GM23248 (cell line): ENCODE data around the gene CD96. TPM values are rescaled to one million over a fixed set of nuclear protein-coding genes. Genes with fewer than 3 reads are reported as not detected.

Experiments used
- DNase-seq: peaks from one replicate; pipeline ENCODE4 v3.0.0-alpha.2; 2015
- H2AFZ ChIP-seq: fragments of 200-600 bp; sonication (generic); 2 replicates; pipeline ENCODE4 v1.6.1; 2016; ENCODE audit warnings: antibody characterized with exemption
- H3F3A ChIP-seq: fragments of 200-600 bp; sonication (generic); 2 replicates; pipeline ENCODE4 v1.6.1; 2016; ENCODE audit warnings: mild to moderate bottlenecking, antibody characterized with exemption, mixed run types; ENCODE audit not compliant: insufficient read depth
- H3K27ac ChIP-seq: fragments of 200-600 bp; sonication (generic); 2 replicates; pipeline ENCODE4 v1.5.1; 2016; ENCODE audit warnings: mild to moderate bottlenecking
- H3K27me3 ChIP-seq: fragments of 200-600 bp; sonication (generic); replicated peaks from 2 replicates; pipeline ENCODE4 v1.6.1; 2016; ENCODE audit warnings: mild to moderate bottlenecking; ENCODE audit not compliant: insufficient read depth
- H3K36me3 ChIP-seq: fragments of 200-600 bp; sonication (generic); 2 replicates; pipeline ENCODE4 v1.6.1; 2016; ENCODE audit warnings: low read depth, mild to moderate bottlenecking
- H3K4me1 ChIP-seq: fragments of 200-600 bp; sonication (generic); 2 replicates; pipeline ENCODE4 v1.6.1; 2016; ENCODE audit warnings: mild to moderate bottlenecking; ENCODE audit not compliant: insufficient read depth
- H3K4me2 ChIP-seq: fragments of 200-600 bp; sonication (generic); one replicate; pipeline ENCODE4 v1.6.1; 2016; ENCODE audit warnings: mild to moderate bottlenecking; ENCODE audit not compliant: unreplicated experiment
- H3K4me3 ChIP-seq: fragments of 200-600 bp; sonication (generic); 2 replicates; pipeline ENCODE4 v1.5.1; 2016; ENCODE audit warnings: mild to moderate bottlenecking
- H3K79me2 ChIP-seq: fragments of 200-600 bp; sonication (generic); 2 replicates; pipeline ENCODE4 v1.6.1; 2016; ENCODE audit warnings: mild to moderate bottlenecking; ENCODE audit not compliant: insufficient read depth
- H3K9ac ChIP-seq: fragments of 200-600 bp; sonication (generic); 2 replicates; pipeline ENCODE4 v1.6.1; 2016; ENCODE audit warnings: mild to moderate bottlenecking
- H3K9me2 ChIP-seq: fragments of 200-600 bp; sonication (generic); 2 replicates; pipeline ENCODE4 v1.6.1; 2016; ENCODE audit warnings: mixed run types, mild to moderate bottlenecking, moderate library complexity; ENCODE audit not compliant: insufficient read depth
- H3K9me3 ChIP-seq: fragments of 200-600 bp; sonication (generic); one replicate; pipeline ENCODE4 v1.6.1; 2017; ENCODE audit warnings: low read depth
- H4K20me1 ChIP-seq: fragments of 200-600 bp; sonication (generic); 2 replicates; pipeline ENCODE4 v1.6.0; 2016; ENCODE audit not compliant: insufficient read depth
- EZH2 ChIP-seq: fragments of 200-600 bp; sonication (generic); IDR thresholded peaks from 2 replicates; pipeline ENCODE4 v1.6.1; 2018; ENCODE audit warnings: antibody characterized with exemption, mild to moderate bottlenecking; ENCODE audit not compliant: insufficient read depth, poor library complexity, severe bottlenecking
- EZH2phosphoT487 ChIP-seq: fragments of 200-600 bp; sonication (generic); IDR thresholded peaks from 2 replicates; pipeline ENCODE4 v1.6.1; 2018; ENCODE audit warnings: antibody characterized with exemption, moderate library complexity, mild to moderate bottlenecking, low read depth; ENCODE audit not compliant: insufficient read depth
- WGBS, 2 experiments: methylation state at CpG; one replicate each; pipeline ENCODE4 v1.1.6; 2015 to 2017; ENCODE audit warnings: low lambda C conversion rate in 2 of 2, low coverage in 1 of 2; ENCODE audit errors: missing lambda C conversion rate in 2 of 2; 5-methylcytosine and 5-hydroxymethylcytosine counted together
- in situ Hi-C: fragments of 300-500 bp; cut with MboI; formaldehyde crosslinking; loops from 2 replicates; pipeline ENCODE4 v1.15.0; 2020
- polyA plus RNA-seq: library from polyadenylated mRNA; unstranded; fragments of >200 nt; fragmentation: Nextera tagmentation; extraction: Ambion mirVana; gene quantifications from 2 replicates; pipeline ENCODE4 v1.2.1, GENCODE V29; 2016
- total RNA-seq: library from RNA; depleted of rRNA; stranded (reverse); fragments of >200 nt; shearing (Covaris generic); gene quantifications from 2 replicates; pipeline ENCODE4 v1.2.3, GENCODE V29; 2014; rRNA removed

CD96 gene
- total and polyA plus RNA-seq, 2 experiments from 2014 or later, result not detected

DNA sequence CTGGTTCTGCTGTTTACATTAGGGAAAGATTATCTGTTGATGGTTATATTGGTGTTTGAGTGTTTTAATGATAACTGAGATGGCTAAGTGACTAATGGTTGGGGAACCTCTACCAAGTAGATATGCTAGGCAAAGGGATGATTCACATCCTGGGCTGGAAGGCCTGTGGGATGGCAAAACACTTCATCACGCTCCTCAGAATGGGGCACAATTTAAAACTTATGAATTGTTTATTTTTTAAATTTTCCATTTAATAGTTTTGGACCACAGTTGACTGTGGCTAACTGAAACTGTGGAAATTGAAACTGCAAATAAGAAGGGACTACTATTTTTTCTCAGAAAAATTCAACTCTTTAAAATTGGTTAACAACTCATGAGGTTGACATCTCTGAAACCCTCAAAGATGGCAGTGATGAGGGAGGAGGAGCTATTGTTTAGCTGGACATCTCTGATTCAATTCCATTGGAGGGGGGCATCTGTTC lies 153.7 kb downstream of the CD96 start:
- Histone ChIP-seq H3K9me3 (no peaks in the 10 kb centered on the region), H3K4me2 (peak overlapping the region; percentile 68), H3K4me1 (peaks cover 29% of the 10 kb centered on the region), H3K79me2 (no peaks in the 10 kb centered on the region), H3K36me3 (no peaks in the 10 kb centered on the region), H3K27me3 (no peaks in the 10 kb centered on the region), H3K9me2 (no peaks in the 10 kb centered on the region), H2AFZ (peak overlapping the region; percentile 9; the same call in 1 of the 2 replicates), H3K4me3 (peak overlapping the region; percentile 25), H3K27ac (peak overlapping the region; percentile 62), H3K9ac (no peak overlapping the region), H4K20me1 (no peaks in the 10 kb centered on the region), H3F3A (peaks cover 26% of the 10 kb centered on the region)
- TF ChIP-seq EZH2, result no peak
- TF ChIP-seq EZH2phosphoT487, result 0 out of 2 replicates have a peak, but pooled peaks have one; percentile 83
- DNase-seq, result peak; percentile 92
- 0 to 2% methylated on average over 1 of the region's 1 CpG for WGBS, 2 experiments
- in situ Hi-C loops, result no loop called here

DNA sequence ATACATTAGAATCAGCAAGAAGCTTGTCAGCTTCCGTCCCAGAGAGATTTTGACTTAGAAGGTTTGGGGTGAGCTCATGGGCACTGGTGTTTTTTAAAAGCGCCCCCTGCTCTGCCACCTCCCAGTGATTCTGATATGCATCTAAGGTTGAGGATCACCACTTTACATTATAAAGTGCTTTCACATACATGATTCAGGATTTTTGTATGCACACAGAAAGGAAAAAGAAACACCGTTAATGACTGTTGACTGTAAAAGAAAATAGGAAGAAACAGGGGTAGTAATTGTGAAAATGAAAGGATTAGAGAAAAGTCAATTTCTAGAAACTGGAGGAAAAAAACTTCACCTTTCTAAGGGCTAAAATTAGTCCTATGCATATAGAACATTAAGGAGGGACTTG lies 158.1 kb downstream of the CD96 start:
- WGBS, 2 experiments, result 82 to 84% methylated on average over 3 of the region's 3 CpGs
- Histone ChIP-seq H3F3A (peaks cover 18% of the 10 kb centered on the region), H3K9me2 (no peaks in the 10 kb centered on the region), H3K36me3 (no peaks in the 10 kb centered on the region), H3K4me1 (peaks cover 14% of the 10 kb centered on the region), H2AFZ (no peak overlapping the region), H3K4me3 (no peak overlapping the region), H3K4me2 (no peak overlapping the region), H3K27ac (no peak overlapping the region), H4K20me1 (no peaks in the 10 kb centered on the region), H3K27me3 (no peaks in the 10 kb centered on the region), H3K9me3 (no peaks in the 10 kb centered on the region), H3K9ac (no peak overlapping the region), H3K79me2 (no peaks in the 10 kb centered on the region)
- DNase-seq, result no peak
- TF ChIP-seq EZH2phosphoT487 (no peak), EZH2 (no peak)
- in situ Hi-C loops, result no loop called here

DNA sequence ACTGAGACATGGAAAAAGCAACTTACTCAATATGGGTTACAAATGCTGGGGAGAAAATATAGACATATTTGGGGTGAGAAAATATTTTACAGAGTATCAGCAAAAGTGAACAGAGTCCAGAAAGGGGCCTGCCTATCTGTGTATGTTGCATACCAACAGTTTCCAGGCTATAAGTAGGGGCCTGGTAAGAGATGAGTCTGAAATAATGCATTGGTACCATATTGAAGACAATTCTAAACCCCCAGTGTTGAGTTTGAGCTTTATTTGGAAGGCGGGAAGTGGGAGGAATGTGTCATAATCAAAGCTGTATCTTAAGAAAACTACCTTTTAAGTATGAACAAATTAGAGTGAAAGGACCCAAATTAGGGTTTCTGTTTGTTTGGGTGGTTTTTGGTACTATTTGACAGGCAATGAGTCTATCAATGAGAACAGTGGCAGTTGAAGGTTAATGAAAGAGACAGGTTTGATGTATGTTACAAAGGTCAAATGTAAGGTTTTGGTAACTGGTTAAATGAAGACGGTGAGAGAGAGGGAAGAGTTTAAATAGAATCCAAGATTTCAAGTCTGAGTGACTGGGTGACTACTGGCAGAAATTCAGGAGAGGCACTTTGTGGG lies 159.4 kb downstream of the CD96 start:
- Histone ChIP-seq H3F3A (peaks cover 6% of the 10 kb centered on the region; the same call in 1 of the 2 replicates), H3K9ac (no peak overlapping the region), H4K20me1 (no peaks in the 10 kb centered on the region), H3K27me3 (no peaks in the 10 kb centered on the region), H3K4me3 (no peak overlapping the region), H3K9me3 (no peaks in the 10 kb centered on the region), H3K4me2 (no peak overlapping the region), H3K4me1 (peaks cover 2% of the 10 kb centered on the region), H3K36me3 (no peaks in the 10 kb centered on the region), H3K27ac (no peak overlapping the region), H3K79me2 (no peaks in the 10 kb centered on the region), H3K9me2 (no peaks in the 10 kb centered on the region), H2AFZ (no peak overlapping the region)
- in situ Hi-C loops, result no loop called here
- no peak for DNase-seq
- TF ChIP-seq EZH2phosphoT487, result no peak
- no peak for TF ChIP-seq EZH2
- WGBS, 2 experiments, result 73 to 90% methylated on average over 2 of the region's 2 CpGs

Other genes with a start within 250 kb of the CD96 start
- gene ZBED2, start 53.1 kb downstream of the CD96 start, total RNA-seq, result not detected in 2 replicates
- not detected in 2 replicates for gene ZBED2, start 53.1 kb downstream of the CD96 start, polyA plus RNA-seq
- 0.38 and 0.54 TPM in 2 replicates for gene PLCXD2, start 132.5 kb downstream of the CD96 start, total RNA-seq
- 0.11 TPM in 1 of 2 replicates, not detected in the other for gene PLCXD2, start 132.5 kb downstream of the CD96 start, polyA plus RNA-seq